SKM-1 (cell line): ENCODE data around the gene FZD4.

Source experiments
- DNase-seq: peaks from one replicate; lab custom pipeline; 2025; ENCODE audit not compliant: unreplicated experiment; lab: John Stamatoyannopoulos, UW

The FZD4 gene

GRCh38 chr11:86914865-86915519 lies 40.2 kb downstream of the FZD4 start:
- no peak for DNase-seq

- DNase-seq = no peak
Measured at GRCh38 chr11:86912238-86912637, 43.0 kb downstream of the FZD4 start.

GRCh38 chr11:86910592-86910991 lies 44.6 kb downstream of the FZD4 start:
- DNase-seq = no peak

GRCh38 chr11:86906198-86906597 lies 49.0 kb downstream of the FZD4 start:
- no peak for DNase-seq

GRCh38 chr11:86905252-86905651 lies 49.9 kb downstream of the FZD4 start:
- no peak for DNase-seq

GRCh38 chr11:86904001-86904400 lies 51.2 kb downstream of the FZD4 start:
- no peak for DNase-seq

GRCh38 chr11:86902345-86902744 lies 52.9 kb downstream of the FZD4 start:
- no peak for DNase-seq

GRCh38 chr11:86901599-86901998 lies 53.6 kb downstream of the FZD4 start:
- no peak for DNase-seq

GRCh38 chr11:86900162-86900561 lies 55.0 kb downstream of the FZD4 start:
- DNase-seq = no peak

- no peak for DNase-seq
Measured at GRCh38 chr11:86898689-86899088, 56.5 kb downstream of the FZD4 start.

GRCh38 chr11:86896441-86896841 lies 58.8 kb downstream of the FZD4 start:
- DNase-seq = no peak
